A673 (cell line): ENCODE data around the gene PLEKHA3.

Source experiments
- CTCF ChIP-seq: fragments of 300-800, 200-600 bp; sonication (generic); conservative IDR thresholded peaks from 2 replicates; pipeline ENCODE4 v1.5.1; 2017; ENCODE audit warnings: low read depth, mild to moderate bottlenecking, antibody characterized with exemption, low read length, moderate library complexity, mixed read lengths
- EZH2 ChIP-seq: fragments of 200-600 bp; sonication (generic); IDR thresholded peaks from 2 replicates; pipeline ENCODE4 v1.6.1; 2017; ENCODE audit warnings: borderline replicate concordance, low read depth, mild to moderate bottlenecking, mixed read lengths, antibody characterized with exemption, low read length; ENCODE audit not compliant: poor library complexity, severe bottlenecking

- TF ChIP-seq CTCF (no peak), EZH2 (no peak)
Measured at GRCh38 chr2:178521304-178522150, 41.3 kb downstream of the PLEKHA3 start.
